GM12878 (cell line): ENCODE results near the gene DNAJC7. TPM values are rescaled to one million over a fixed set of nuclear protein-coding genes. Genes with fewer than 3 reads are reported as not detected.

ENCODE experiments used
- E4F1 ChIP-seq: fragments of 450-650 bp; IDR thresholded peaks from 2 replicates; pipeline ENCODE4 v1.6.1; 2018; ENCODE audit warnings: borderline replicate concordance, mild to moderate bottlenecking; ENCODE audit not compliant: partially characterized antibody
- HDAC6 ChIP-seq: fragments of 200-600 bp; sonication (generic); IDR thresholded peaks from one replicate; pipeline ENCODE4 v1.8.0; 2017; ENCODE audit warnings: antibody characterized with exemption; ENCODE audit not compliant: unreplicated experiment
- NR2C2 ChIP-seq: IDR thresholded peaks from 2 replicates; pipeline ENCODE4 v1.6.1; 2011; ENCODE audit warnings: borderline replicate concordance, low read depth; ENCODE audit not compliant: control insufficient read depth, insufficient read length
- PKNOX1 ChIP-seq: fragments of 450-650 bp; IDR thresholded peaks from 2 replicates; pipeline ENCODE4 v1.6.1; 2016; ENCODE audit warnings: mild to moderate bottlenecking
- WRNIP1 ChIP-seq: IDR thresholded peaks from 2 replicates; pipeline ENCODE4 v1.6.1; 2011; ENCODE audit warnings: low read depth, low read length, improper control_type of control experiment, borderline replicate concordance
- ZNF687 ChIP-seq: fragments of 450-650 bp; IDR thresholded peaks from 2 replicates; pipeline ENCODE4 v1.6.1; 2017; ENCODE audit warnings: mild to moderate bottlenecking, moderate library complexity
- polyA plus RNA-seq, 11 experiments: library from polyadenylated mRNA; depleted of rRNA in 4 of 11; unstranded in 6 of 11; stranded (reverse) in 5 of 11; fragments of >200 nt; fragmentation: Nextera tagmentation in 4 of 11; fragmentation: Illumina TruSeq in 1 of 11; extraction: Ambion mirVana in 4 of 11; extraction: Trizol in 1 of 11; gene quantifications; 1 replicate in 1 of 11; 2 replicates in 10 of 11; pipeline versions ENCODE4 v1.2.1 to v1.2.3, GENCODE V29; 2011 to 2016; ENCODE audit warnings: inconsistent platforms in 2 of 11, missing spikeins in 2 of 11, low read depth in 1 of 11
- total RNA-seq, 4 experiments: library from RNA; depleted of rRNA in 3 of 4; stranded (reverse); fragments of >200 nt in 3 of 4; fragmentation: Illumina TruSeq in 1 of 4; extraction: Trizol in 1 of 4; gene quantifications; 2 replicates each; pipeline versions ENCODE4 v1.2.1 to v1.2.3, GENCODE V29; 2013 to 2021

The DNAJC7 gene
- total and polyA plus RNA-seq, 10 of the 15 experiments (the other 5 are each of a cell fraction or from before 2014, with no cell fraction given), result 60.1 to 173 (median 94.9) TPM

GRCh38 chr17:41974658-41975057, 42.6 kb downstream of the DNAJC7 start (continued):
- TF ChIP-seq E4F1 (no peak), WRNIP1 (no peak), NR2C2 (no peak), PKNOX1 (no peak), ZNF687 (no peak), HDAC6 (no peak)
- TF ChIP-seq, all 136 proteins: peak for 0
